NCI-H460 (cell line): ENCODE results near the gene SAT2. TPM values are rescaled to one million over a fixed set of nuclear protein-coding genes. Genes with fewer than 3 reads are reported as not detected.

Experiments used
- DNase-seq: peaks from one replicate; pipeline ENCODE4 v3.0.0-alpha.2; 2016; ENCODE audit warnings: low read depth; ENCODE audit errors: extremely low read depth
- total RNA-seq: library from RNA; depleted of rRNA; stranded (reverse); fragments of >200 nt; shearing (Covaris generic); gene quantifications from 2 replicates; pipeline ENCODE4 v1.2.3, GENCODE V29; 2014

The SAT2 gene
- total RNA-seq, 1 experiment from 2014 or later = 53.9 TPM

GRCh38 chr17:7593296-7593695 lies 34.3 kb downstream of the SAT2 start:
- DNase-seq = no peak

GRCh38 chr17:7592422-7593021 lies 35.1 kb downstream of the SAT2 start:
- no peak for DNase-seq

GRCh38 chr17:7591596-7591995 lies 36.0 kb downstream of the SAT2 start:
- DNase-seq = no peak

GRCh38 chr17:7590743-7591142 lies 36.9 kb downstream of the SAT2 start:
- no peak for DNase-seq

GRCh38 chr17:7589891-7590691 lies 37.5 kb downstream of the SAT2 start, which contains the start of gene SOX15:
Gene SOX15 (minus strand): TSS chr17:7590094. CDS start chr17:7589676, 418 bp downstream.
- no peak for DNase-seq

- DNase-seq = peak; percentile 81
Measured at GRCh38 chr17:7589204-7589868, 38.3 kb downstream of the SAT2 start.

- DNase-seq = no peak
Measured at GRCh38 chr17:7588553-7589203, 38.9 kb downstream of the SAT2 start.

GRCh38 chr17:7587420-7588151 lies 40.0 kb downstream of the SAT2 start:
- DNase-seq = no peak

- peak; percentile 58 for DNase-seq
Measured at GRCh38 chr17:7586673-7587419, 40.8 kb downstream of the SAT2 start.

GRCh38 chr17:7583253-7584109 lies 44.1 kb downstream of the SAT2 start, which contains the start of gene MPDU1:
Gene MPDU1 (plus strand): TSS chr17:7583852. CDS start chr17:7583863, 11 bp downstream.
- peak; percentile 94 for DNase-seq

GRCh38 chr17:7582396-7583252 lies 45.0 kb downstream of the SAT2 start:
- no peak for DNase-seq

GRCh38 chr17:7580604-7581575 lies 46.7 kb downstream of the SAT2 start:
- no peak for DNase-seq

- no peak for DNase-seq
Measured at GRCh38 chr17:7579834-7580603, 47.6 kb downstream of the SAT2 start.

GRCh38 chr17:7579001-7579833 lies 48.4 kb downstream of the SAT2 start, which contains the start of gene CD68:
Gene CD68 (plus strand): TSS chr17:7579638. CDS start chr17:7579678, 40 bp downstream.
- peak; percentile 93 for DNase-seq
